Measurements from ENCODE around the gene TIGD7.

DNA sequence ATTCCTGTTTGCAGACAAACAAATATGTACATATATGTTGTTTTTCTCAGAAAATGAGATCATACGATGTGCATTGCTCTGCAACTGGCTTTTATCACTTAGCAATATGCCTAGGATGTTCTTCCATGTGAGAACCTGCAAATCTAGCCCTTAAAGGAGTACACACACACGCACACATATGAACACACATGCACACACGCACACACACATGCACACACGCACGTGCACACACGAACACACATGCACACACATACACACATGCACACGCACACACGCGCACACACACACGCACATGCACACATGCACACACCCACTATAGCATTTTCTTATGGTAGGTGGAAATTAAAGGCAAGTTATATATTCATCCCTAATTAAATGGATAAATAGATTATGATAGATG lies 42.4 kb upstream of the TIGD7 start:
- no peak for TF ChIP-seq POLR2A (IDR thresholded peaks at IDR 0.05)
- TF ChIP-seq, protein P1, sequence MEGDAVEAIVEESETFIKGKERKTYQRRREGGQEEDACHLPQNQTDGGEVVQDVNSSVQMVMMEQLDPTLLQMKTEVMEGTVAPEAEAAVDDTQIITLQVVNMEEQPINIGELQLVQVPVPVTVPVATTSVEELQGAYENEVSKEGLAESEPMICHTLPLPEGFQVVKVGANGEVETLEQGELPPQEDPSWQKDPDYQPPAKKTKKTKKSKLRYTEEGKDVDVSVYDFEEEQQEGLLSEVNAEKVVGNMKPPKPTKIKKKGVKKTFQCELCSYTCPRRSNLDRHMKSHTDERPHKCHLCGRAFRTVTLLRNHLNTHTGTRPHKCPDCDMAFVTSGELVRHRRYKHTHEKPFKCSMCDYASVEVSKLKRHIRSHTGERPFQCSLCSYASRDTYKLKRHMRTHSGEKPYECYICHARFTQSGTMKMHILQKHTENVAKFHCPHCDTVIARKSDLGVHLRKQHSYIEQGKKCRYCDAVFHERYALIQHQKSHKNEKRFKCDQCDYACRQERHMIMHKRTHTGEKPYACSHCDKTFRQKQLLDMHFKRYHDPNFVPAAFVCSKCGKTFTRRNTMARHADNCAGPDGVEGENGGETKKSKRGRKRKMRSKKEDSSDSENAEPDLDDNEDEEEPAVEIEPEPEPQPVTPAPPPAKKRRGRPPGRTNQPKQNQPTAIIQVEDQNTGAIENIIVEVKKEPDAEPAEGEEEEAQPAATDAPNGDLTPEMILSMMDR (IDR thresholded peaks at IDR 0.05): no peak
- no peak for TF ChIP-seq EP300 (IDR thresholded peaks at IDR 0.05)

Data from ovary (tissue), 3 donors.